ENCODE data around the gene C9orf153. TPM values are rescaled to one million over a fixed set of nuclear protein-coding genes. Genes with fewer than 3 reads are reported as not detected.

The C9orf153 gene
- total RNA-seq, 1 experiment from 2014 or later: 1.9 TPM

DNA sequence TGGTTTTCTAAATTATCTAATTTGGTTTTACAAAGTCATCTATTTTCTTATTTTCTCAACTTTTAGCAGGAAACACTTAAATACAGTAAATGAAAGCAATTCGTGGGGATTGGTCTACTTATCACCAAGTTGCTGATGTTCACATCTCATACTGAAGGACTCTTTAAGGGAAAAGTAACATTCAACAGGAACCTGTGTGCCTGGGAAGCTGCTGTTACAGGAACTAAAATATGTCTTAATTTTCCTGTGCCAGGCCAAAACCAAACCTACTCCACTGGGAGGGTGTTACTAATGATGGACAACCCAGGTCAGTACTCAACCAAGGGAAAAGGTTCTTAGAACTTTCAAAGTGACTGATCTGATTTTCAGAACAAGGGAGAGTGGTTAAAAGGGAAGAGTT, 17.6 kb upstream of the C9orf153 start:
- ATAC-seq: no peak
- Histone ChIP-seq H3K9me2 (replicated peaks; ENCODE audit: low read length) (no peaks in the 10 kb centered on the region), H3K27me3 (ENCODE audit: low read length) (no peaks in the 10 kb centered on the region), H3K9me3 (ENCODE audit: low read length) (no peaks in the 10 kb centered on the region), H4K20me1 (ENCODE audit: low read length) (peaks cover 33% of the 10 kb centered on the region), H3F3A (ENCODE audit: low read length, unreplicated experiment) (no peaks in the 10 kb centered on the region), H3K4me2 (ENCODE audit: low read length) (no peak overlapping the region), H3K79me2 (ENCODE audit: low read length) (peaks cover 85% of the 10 kb centered on the region), H2AFZ (ENCODE audit: low read length) (no peak overlapping the region), H3K36me3 (ENCODE audit: low read depth, low read length) (peaks cover 25% of the 10 kb centered on the region), H3K4me3 (ENCODE audit: low read length) (no peak overlapping the region), H3K9ac (ENCODE audit: low read length) (no peak overlapping the region), H3K27ac (ENCODE audit: low read length) (no peak overlapping the region), H3K4me1 (ENCODE audit: insufficient read depth, low read length) (peaks cover 7% of the 10 kb centered on the region)
- intact Hi-C loops (cut with micrococcal nuclease): no loop called here
- TF ChIP-seq EZH2 (IDR thresholded peaks at IDR 0.05; ENCODE audit: low read length, unreplicated experiment) (no peak), CTCF (conservative IDR thresholded peaks at IDR 0.05; ENCODE audit: low read depth, low read length) (no peak), EZH2phosphoT487 (IDR thresholded peaks at IDR 0.05; ENCODE audit: borderline replicate concordance, low read length) (no peak)
- BruUV-seq (replicated peaks): no TSS peak
- ChIA-PET POLR2A (ENCODE audit: unreplicated experiment) (no interaction called here), CTCF (interaction anchor here (0.6 kb wide), 1 partner anchor 457 kb away, joined by 3 read pairs; no protein-coding TSS in a partner anchor)
- no peak for DNase-seq

- ChIA-PET CTCF (no interaction called here), POLR2A (ENCODE audit: unreplicated experiment) (no interaction called here)
- H3K4me1 ChIP-seq (ENCODE audit: insufficient read depth, low read length): peaks cover 5% of the 10 kb centered on the region
- no peak overlapping the region for H3K4me3 ChIP-seq (ENCODE audit: low read length)
- TF ChIP-seq EZH2 (IDR thresholded peaks at IDR 0.05; ENCODE audit: low read length, unreplicated experiment): no peak
- no peak for TF ChIP-seq EZH2phosphoT487 (IDR thresholded peaks at IDR 0.05; ENCODE audit: borderline replicate concordance, low read length)
- no peak; the same call in 1 of the 2 replicates for TF ChIP-seq CTCF (conservative IDR thresholded peaks at IDR 0.05; ENCODE audit: low read depth, low read length)
- H2AFZ ChIP-seq (ENCODE audit: low read length): no peak overlapping the region
- no peak for DNase-seq
- ATAC-seq: no peak
- no peak overlapping the region for H3K4me2 ChIP-seq (ENCODE audit: low read length)
- no peaks in the 10 kb centered on the region for H3K27me3 ChIP-seq (ENCODE audit: low read length)
- BruUV-seq (replicated peaks): no TSS peak
- no peaks in the 10 kb centered on the region for H3K9me2 ChIP-seq (replicated peaks; ENCODE audit: low read length)
- H3K9ac ChIP-seq (ENCODE audit: low read length): no peak overlapping the region
- H3K36me3 ChIP-seq (ENCODE audit: low read depth, low read length): peaks cover 36% of the 10 kb centered on the region
- H4K20me1 ChIP-seq (ENCODE audit: low read length): peaks cover 31% of the 10 kb centered on the region
- H3F3A ChIP-seq (ENCODE audit: low read length, unreplicated experiment): no peaks in the 10 kb centered on the region
- intact Hi-C loops (cut with micrococcal nuclease): no loop called here
- H3K9me3 ChIP-seq (ENCODE audit: low read length): no peaks in the 10 kb centered on the region
- H3K27ac ChIP-seq (ENCODE audit: low read length): no peak overlapping the region
- H3K79me2 ChIP-seq (ENCODE audit: low read length): peaks cover 74% of the 10 kb centered on the region
These were observed 16.5 kb upstream of the C9orf153 start for GRCh38 chr9:86275962-86276361.

GRCh38 chr9:86274821-86275643, 15.6 kb upstream of the C9orf153 start:
- Histone ChIP-seq H3K9me2 (replicated peaks; ENCODE audit: low read length) (no peaks in the 10 kb centered on the region), H3F3A (ENCODE audit: low read length, unreplicated experiment) (no peaks in the 10 kb centered on the region), H3K4me3 (ENCODE audit: low read length) (no peak overlapping the region), H2AFZ (ENCODE audit: low read length) (no peak overlapping the region), H3K79me2 (ENCODE audit: low read length) (peaks cover 64% of the 10 kb centered on the region), H3K9ac (ENCODE audit: low read length) (no peak overlapping the region), H3K4me2 (ENCODE audit: low read length) (no peak overlapping the region), H4K20me1 (ENCODE audit: low read length) (peaks cover 27% of the 10 kb centered on the region), H3K9me3 (ENCODE audit: low read length) (no peaks in the 10 kb centered on the region), H3K4me1 (ENCODE audit: insufficient read depth, low read length) (no peaks in the 10 kb centered on the region), H3K36me3 (ENCODE audit: low read depth, low read length) (peaks cover 36% of the 10 kb centered on the region), H3K27ac (ENCODE audit: low read length) (no peak overlapping the region), H3K27me3 (ENCODE audit: low read length) (no peaks in the 10 kb centered on the region)
- intact Hi-C loops (cut with micrococcal nuclease): no loop called here
- TF ChIP-seq CTCF (conservative IDR thresholded peaks at IDR 0.05; ENCODE audit: low read depth, low read length) (no peak), EZH2 (IDR thresholded peaks at IDR 0.05; ENCODE audit: low read length, unreplicated experiment) (no peak), EZH2phosphoT487 (IDR thresholded peaks at IDR 0.05; ENCODE audit: borderline replicate concordance, low read length) (no peak)
- ATAC-seq (no peak), DNase-seq (no peak)
- POLR2A ChIA-PET (ENCODE audit: unreplicated experiment): no interaction called here
- BruUV-seq (replicated peaks): no TSS peak
- CTCF ChIA-PET: no interaction called here

Measured in PC-3 (cell line).